ENCODE data around the gene ARL9. TPM values are rescaled to one million over a fixed set of nuclear protein-coding genes. Genes with fewer than 3 reads are reported as not detected.

ARL9 gene, protein sequence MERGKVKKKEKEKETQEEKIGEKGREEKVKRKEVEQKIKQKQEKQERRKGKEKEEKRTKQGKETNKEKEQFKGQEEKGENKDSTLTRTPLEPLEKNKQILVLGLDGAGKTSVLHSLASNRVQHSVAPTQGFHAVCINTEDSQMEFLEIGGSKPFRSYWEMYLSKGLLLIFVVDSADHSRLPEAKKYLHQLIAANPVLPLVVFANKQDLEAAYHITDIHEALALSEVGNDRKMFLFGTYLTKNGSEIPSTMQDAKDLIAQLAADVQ
- 0.07 TPM in 2 replicates for total RNA-seq

DNA sequence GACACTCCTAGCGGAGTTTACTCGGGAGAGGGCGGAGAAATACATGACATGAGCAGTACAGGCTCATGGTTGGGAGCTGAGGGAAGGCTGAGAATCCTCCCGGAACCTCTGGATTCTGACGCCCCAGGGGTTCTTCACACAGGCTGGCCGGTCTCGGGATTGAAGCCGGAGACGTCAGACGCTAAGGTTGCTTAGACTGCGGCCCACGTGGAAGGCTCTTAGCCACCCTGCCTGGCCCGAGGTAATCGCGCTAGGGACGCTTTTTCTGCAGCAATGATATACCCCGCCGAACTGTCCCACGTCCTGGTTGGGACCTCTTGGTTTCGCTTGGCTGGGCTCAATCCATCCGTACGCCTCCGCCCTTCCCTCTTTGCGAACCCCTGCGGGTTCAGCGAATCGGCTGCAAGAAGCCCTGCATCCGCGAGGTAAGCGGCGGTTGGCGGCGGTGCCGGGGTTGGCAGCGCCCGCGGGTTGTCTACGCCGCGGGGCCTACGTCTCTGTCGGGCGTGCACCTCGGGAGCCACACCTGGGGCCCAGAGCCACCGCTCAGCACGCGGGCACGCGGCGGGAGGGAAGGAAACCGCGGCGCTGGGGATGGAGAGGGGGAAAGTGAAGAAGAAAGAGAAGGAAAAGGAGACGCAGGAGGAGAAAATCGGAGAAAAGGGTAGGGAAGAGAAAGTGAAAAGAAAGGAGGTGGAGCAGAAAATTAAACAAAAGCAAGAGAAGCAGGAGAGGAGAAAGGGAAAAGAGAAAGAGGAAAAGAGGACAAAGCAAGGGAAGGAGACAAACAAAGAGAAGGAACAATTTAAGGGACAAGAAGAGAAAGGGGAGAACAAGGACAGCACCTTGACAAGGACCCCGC, at the start of gene ARL9:
TSS of gene ARL9 (plus strand) at position 523 of the 862 bp plus-strand sequence. CDS start at position 595, 72 bp downstream.

DNA sequence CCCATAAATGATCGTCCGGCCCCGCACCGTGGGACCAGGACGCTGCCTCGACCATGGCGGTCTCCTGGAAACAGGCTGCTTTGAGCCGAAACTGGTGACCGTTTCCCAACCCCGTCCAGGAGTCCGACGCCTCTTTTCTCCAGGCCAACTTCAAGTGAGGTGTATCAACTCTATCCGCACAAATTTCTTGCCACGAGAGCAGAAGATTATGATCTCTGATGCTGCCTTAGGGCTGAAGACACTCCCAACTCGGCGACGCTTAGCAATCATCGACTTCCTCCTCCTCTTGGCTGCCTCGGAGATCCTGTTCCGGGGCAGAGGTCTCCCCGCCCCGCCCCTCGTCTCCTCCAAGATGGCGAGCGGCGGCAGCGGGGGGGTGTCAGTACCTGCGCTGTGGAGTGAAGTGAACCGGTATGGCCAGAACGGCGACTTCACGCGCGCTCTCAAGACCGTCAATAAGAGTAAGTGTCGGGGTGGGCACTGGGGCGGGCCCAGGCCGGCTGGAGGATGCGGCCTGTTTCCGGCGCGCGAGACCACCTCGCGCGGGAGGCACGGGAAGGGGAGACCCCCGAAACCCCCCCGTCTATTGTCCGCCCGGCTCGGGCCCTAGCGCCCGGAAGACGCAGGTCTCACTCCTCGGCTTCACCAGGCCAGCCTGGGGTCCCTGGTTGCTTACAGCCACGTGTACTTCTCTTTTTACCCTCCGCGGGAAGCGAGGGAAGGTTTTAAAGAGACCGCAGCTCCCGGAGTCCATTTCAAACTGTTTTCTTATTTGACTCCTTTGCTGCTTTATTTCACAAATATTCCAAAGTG, 38.1 kb upstream of the ARL9 start, which contains the start of gene SRP72:
TSS of gene SRP72 (plus strand) at position 334 of the 813 bp plus-strand sequence. CDS start at position 353, 19 bp downstream.

Other genes with a start within 250 kb of the ARL9 start
- 13.3 and 17.6 TPM in 2 replicates for gene AASDH, start 118.3 kb upstream of the ARL9 start, total RNA-seq
- 11.7 and 14.1 TPM in 2 replicates for gene PPAT, start 70.2 kb upstream of the ARL9 start, total RNA-seq
- gene PAICS, start 69.5 kb upstream of the ARL9 start, total RNA-seq, result 48.7 and 51.2 TPM in 2 replicates
- gene SRP72, start 38.2 kb upstream of the ARL9 start, total RNA-seq, result 66.4 and 75.5 TPM in 2 replicates
- gene HOPX, start 175.5 kb downstream of the ARL9 start, total RNA-seq, result 0.26 and 0.50 TPM in 2 replicates